GM19238 (cell line): ENCODE data around the gene STUM.
"Not testable (repeated sequence)": the region's sequence is repeated elsewhere in the genome, so short reads cannot be mapped to it uniquely, and the experiment has no call there.

Source experiments
- DNase-seq: peaks from one replicate; pipeline ENCODE4 v3.0.0; 2011; ENCODE audit warnings: low spot score; ENCODE audit not compliant: insufficient read length

Gene STUM

DNA sequence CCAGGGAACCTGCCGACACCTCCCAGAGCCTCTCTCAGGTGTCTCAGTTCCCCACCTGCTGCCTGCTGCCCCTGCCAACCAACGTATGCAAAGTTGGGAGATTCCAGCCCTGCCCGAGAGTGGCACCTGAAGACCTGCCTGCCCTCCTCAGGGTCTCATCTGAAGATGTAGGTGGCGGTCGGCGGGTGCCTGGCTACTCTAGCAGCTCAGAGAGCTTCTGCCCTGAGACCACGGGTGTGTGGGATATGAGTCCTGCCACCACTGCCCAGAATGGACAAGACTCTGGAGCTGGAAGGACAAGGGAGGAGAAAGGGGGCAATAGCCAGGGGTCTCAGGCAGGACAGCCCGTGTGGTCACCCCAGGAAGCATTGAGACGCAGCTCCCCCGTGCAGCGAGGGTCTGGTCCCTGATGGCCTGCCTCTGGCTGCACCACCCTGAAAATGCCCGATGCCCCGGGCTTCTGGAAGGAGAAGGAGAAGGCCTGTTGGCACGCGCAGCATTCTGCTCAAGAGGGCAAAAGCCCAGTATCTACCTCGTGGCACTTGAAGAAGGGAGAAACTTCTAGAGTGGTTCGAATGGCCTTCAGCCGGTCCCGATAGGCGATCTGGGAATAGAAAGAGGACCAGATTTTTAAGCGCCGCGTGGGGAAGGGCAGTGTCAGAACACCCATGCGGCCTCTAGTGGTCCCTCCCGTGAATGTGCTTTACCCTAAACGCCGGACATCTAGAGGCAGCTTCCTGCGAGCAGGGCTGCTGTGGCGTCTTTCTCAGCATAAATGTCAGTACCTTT is 88.8 kb downstream of the STUM start:
- no peak for DNase-seq

GRCh38 chr1:226638001-226638601 is 89.5 kb downstream of the STUM start:
- DNase-seq, result no peak

DNA sequence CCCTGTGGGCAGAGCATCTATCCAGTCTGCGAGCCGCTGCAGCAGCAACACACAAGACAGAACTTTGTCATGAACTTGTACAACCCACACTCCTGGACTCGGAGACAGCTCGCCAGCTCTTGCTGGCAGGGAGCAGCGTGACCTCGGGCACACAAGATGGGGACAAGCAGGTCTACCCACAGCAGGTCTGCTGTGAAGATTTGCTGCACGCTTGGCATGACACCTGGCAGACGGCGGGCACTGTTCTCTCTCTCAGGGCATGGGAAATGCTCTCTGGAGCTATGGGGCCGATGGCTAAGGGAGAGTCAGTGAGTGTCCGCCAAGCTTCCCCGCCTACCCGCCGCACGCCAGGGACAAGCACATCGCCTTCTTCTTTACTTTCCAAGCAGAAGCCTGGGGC is 90.0 kb downstream of the STUM start:
- no peak for DNase-seq

GRCh38 chr1:226639206-226639605 is 90.6 kb downstream of the STUM start:
- DNase-seq, result not testable (repeated sequence)

DNA sequence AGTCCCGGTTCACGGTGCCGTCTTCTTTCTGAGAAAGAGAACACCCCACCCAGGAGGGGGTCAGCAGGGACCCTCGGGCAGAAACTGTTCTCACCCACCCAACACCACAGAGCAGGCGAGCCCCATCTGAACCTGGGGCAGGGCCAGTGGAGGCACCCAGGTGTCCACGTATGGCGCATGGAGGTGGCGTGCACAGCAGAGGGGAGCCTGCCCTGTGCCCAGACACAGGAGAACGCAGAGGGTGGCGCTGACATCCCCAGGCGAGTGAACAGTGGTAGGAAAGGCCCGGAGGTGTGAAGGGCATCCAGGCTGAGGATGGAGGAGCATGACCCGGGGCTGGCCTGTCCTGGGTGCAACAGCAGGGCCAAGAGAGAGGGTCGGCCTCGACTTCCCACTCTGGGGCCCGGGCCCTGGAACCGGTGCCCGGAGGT is 91.1 kb downstream of the STUM start:
- DNase-seq, result no peak

DNA sequence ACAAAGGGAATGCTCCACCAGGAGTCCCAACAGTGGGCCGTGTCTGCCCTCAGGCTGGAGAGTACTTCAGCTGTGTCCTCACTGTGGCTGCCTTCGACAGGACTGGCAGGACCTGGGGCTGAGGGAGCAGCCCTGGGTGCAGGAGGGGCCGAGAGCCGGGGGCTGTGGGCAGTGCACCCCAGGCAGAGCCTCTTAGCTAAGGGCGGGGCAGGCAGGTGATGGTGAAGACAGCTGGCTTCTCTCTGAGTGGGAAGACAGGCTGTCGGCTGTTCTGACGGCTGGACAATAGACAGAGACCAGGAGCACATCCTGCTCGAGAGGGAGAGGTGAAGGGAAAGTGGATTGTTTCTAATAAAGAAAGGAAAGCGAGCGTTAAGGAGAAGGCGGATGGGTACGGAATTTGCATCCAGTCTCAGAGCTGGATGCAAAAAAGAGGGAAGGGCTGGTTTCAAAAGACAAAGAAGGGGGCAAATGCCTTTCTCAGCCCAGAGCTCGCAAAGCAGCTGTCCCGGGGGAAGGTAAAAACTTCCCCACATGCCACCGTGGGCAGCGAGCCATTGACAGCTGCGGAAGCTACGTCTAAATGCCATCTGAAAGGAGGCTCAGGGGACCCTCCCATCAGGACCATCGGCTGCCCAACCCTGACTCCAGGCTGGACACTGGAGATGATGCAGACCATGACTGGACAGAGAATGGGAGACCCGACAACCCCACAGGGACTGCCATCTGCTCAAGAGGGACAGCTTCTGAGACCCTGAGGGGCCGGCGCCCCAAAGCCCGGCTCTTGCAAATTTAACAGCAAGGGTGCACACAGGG is 92.0 kb downstream of the STUM start:
- DNase-seq, result no peak

- DNase-seq, result no peak
Observed at GRCh38 chr1:226641671-226642231, 93.2 kb downstream of the STUM start.

DNA sequence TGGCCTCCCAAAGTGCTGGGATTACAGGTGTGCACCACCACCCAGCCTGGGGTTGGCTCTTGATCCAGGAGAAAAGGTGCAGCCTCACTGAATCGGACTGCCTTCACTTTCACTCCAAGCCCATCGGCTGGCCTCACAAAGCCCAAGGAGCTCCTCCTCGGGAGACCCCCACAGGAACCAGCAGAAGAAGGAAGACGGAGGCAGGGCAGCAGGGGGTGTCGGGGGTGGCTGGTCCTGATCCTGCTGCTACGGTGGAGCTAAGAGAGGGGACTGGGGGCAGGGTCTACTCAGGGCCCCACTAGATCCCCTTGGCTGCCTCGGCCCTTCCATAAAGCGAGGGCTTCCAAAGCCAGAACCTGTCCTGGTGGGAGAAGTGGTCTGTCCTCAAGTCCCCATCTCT is 93.9 kb downstream of the STUM start:
- DNase-seq, result no peak

- DNase-seq, result peak; percentile 62
Observed at GRCh38 chr1:226643177-226643576, 94.6 kb downstream of the STUM start.

DNA sequence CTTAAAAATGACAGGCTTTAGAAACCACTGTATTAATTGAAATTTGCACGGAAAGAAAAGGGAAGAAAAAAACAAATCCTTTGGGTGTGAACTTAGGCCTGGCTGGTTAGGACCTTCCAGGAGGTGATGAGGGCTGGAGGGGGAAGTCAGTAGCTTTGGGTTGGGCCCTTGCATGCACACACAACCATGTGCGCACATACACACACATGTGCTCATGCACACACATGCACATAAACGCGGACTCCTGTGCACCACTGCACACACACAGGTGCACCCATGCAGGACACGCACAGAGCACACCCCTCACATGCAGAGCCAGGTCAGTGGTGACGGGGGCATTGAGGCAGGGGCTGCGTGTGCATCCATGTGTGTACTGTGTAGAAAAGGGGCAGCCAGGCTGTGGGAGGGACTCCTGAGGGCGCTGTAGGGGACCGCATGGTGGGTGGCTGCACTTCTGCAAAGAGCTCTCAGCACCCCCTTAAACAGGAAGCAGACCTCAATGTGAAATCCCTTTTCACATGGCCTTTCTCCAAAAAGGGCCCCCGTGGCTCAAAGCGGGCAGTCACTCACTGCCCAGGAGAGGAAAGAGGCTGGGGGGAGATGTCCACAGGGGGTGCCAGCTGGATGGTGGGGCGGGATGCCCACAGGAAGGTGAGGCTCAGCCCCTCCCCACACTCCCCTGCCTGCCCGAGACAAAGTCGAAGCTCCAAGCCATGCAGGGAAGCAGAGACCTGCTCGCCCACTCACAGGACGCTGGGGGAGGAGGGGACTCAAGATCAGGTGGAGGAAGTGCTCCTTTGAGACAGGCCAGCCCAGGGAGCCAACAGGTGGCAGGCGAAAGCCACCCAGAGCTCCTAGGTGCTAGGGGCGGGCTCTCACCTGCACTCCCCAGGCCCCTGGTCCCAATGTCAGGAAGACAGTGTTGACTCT is 95.3 kb downstream of the STUM start:
- peak; percentile 58 for DNase-seq

- no peak for DNase-seq
Observed at GRCh38 chr1:226644541-226645176, 96.1 kb downstream of the STUM start.

GRCh38 chr1:226645279-226645976 is 96.9 kb downstream of the STUM start:
- no peak for DNase-seq

DNA sequence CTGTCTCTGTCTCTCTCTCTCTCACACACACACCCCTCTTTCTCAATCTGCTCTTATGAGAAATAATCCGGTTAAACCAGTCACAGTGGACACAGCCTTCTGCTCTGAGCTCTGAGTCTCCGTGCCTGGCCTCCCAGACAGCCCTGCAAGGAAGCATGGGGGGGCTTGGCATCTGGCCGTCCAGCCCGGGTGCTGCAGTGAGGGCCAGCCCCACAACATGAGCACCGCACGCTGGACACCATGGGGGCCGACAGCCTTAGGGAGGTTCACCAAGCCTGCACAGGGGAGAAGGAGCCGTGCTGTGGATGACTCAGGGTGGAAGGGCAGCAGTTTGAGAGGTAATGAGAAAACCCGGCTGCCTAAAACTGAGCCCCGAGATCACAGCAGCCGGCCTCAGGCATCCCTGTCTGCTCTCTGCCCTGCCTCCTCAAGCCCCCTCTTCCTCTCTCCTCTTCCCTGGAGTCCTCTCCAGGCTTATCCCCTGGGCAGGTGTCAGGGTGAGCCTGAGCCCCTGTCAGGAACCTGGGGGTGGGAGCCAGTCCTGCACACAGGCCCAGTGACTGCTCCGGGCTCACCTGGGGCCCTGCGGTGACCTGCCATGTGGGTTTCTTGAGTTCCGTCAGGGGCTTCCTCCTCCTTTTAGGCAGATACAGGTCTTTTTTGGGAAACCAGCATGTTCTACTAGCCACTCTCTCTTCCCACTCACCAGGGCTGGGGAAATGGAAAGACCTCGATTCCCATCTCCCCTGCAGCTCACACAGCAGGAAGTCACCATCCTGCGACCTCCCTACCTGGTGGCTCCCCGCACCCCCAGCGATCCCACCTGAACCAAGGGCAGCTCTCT is 97.7 kb downstream of the STUM start:
- DNase-seq, result no peak

- DNase-seq, result no peak
Observed at GRCh38 chr1:226646870-226647449, 98.4 kb downstream of the STUM start.

GRCh38 chr1:226647719-226648118 is 99.2 kb downstream of the STUM start:
- no peak for DNase-seq

DNA sequence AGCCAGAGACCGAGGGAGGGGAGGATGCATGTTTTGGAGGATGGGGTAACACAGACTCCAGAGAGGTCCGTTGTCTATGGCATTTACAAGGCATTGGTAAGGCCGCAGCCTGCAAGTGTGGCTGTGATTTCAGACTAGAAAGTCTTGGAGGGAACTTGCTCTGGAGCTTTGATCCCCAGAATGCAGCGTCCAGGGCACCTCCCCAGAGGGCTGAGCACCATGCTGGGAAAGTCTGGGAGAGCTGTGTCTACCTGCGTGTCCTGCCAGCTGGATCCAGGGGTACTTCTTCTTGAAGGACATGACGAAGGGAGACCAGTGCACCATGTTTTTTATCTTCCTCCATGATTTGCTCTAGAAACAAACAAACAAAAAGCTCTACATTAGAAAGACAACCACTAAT is 99.9 kb downstream of the STUM start:
- DNase-seq, result no peak

DNA sequence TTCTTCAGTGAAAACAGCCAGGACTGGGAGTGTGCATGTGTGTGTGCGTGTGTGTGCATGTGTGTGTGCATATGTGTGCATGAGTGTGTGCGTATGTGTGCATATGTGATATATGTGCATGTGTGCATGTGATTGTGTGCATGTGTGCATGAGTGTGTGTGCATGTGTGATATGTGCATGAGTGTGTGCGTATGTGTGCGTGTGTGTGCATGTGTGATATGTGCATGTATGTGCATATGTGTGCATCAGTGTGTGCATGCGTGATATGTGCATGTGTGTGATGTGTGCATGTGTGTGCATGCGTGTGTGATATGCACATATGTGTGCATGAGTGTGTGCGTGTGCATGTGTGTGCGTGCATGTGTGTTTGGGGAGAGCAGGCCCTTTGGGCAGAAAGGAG is 100.7 kb downstream of the STUM start:
- DNase-seq, result no peak

DNA sequence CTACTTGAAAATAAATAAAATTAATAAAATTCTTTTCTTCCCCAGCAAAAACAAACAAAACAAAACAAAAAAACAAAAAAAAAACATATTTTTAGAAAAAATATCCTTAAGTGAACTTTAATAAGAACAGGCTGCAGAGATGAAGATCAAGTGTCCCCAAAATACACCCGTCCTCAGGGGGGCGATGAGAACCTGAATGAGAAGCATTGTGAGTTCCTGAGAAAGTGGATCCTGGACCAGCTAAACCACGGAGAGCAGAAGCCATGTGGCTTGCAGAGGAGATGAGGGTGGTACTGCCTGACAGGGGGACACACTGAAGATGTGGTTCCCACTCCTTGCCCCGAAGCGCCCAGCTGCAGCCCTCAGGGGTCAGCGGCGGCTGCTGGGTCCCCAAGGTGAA is 101.2 kb downstream of the STUM start:
- DNase-seq, result no peak
